Measurements from ENCODE around the gene BACH2.

- no peak for TF ChIP-seq REST (IDR thresholded peaks at IDR 0.05; ENCODE audit: insufficient replicate concordance, low read depth)
- no peak for TF ChIP-seq CTCF (IDR thresholded peaks at IDR 0.05; ENCODE audit: insufficient read depth, low read length)
Observed at GRCh38 chr6:90214966-90215365, 81.7 kb downstream of the BACH2 start.
